SIG-M5 (cell line): ENCODE results near the gene MACROD2.

Experiments used
- DNase-seq: peaks from one replicate; lab custom pipeline; 2025; lab: John Stamatoyannopoulos, UW

The MACROD2 gene

DNA sequence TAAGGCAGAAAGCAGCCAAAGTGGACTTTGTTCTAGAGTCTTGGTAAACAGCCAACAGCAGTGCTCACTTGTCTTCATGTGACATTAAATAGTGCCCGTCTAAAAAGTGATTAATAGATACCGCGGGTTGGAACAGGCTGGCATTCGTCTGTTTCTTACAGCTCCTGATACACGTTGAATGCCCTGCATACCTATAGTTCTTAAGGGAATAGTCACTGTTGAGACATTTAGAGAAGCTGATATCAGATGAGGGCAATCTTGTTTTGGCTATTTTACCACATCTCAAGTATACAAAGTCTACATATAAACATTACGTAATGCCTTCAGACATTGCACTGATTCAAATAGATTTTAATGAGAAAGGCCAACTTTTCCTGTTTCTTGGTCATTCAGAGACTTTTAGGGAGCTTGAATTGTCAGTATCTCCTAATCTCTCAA is 717.0 kb downstream of the MACROD2 start:
- DNase-seq = no peak

DNA sequence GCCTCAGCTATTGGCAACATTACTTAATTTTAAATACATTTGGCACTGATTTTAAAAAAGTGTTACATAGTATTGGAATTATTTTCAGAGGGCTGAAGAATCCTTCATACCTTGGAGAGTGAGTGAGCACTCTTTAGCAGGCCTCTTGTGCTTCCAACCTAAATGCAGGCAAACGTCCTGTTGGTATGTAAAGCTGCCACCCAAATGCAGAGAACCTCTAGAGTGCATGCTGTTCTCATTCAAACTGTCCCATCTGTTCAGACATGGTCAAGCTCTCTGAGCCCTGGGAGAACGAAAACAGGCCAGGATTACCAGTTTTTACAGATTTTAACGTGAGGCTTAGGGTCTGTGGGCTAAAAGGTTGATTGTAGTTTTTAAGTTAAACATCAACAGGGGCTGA is 720.1 kb downstream of the MACROD2 start:
- no peak for DNase-seq

GRCh38 chr20:14716351-14716801 is 721.1 kb downstream of the MACROD2 start:
- no peak for DNase-seq

DNA sequence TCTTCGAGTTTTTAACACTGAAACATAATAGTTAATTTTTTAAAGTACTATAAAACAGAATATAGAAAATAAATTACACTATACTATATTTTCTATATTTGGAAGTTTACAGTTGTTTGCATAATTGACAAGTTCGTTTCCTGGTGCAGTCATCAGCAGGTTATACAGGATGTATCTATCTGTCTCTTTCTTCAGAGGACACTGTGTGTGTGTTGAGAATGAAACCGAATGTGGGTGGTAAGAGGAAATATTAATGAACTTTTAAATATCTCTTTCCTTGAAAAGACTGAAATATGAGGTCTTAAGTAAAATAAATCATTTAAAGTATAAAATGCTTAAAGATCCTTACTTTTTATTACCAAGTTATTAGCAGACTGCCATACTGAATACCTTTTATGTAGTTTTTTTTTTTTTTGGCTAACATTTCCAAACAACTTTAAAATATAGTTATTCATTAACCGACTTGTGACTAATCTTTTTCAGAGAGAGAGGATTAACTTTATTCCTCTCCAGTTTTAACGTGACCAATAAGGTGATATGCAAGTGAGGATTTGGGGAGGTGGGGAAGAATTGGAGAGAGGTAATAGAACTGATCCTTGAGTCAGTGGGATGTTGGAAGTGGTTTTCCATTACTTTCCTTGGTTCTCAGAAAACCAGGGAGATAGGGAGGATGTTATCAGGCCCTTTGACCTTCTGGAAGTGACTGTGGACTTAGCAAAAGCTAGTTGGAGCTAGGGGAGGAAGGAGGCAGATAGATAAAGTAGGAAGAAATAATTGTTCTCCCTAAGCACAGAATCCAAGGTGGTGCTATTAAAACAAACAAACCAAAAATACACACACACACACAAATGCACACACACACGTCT is 722.1 kb downstream of the MACROD2 start:
- no peak for DNase-seq

- DNase-seq = no peak
Observed at GRCh38 chr20:14720251-14720650, 724.9 kb downstream of the MACROD2 start.

GRCh38 chr20:14721926-14722452 is 726.7 kb downstream of the MACROD2 start:
- no peak for DNase-seq

- DNase-seq = no peak
Observed at GRCh38 chr20:14723614-14724013, 728.3 kb downstream of the MACROD2 start.

DNA sequence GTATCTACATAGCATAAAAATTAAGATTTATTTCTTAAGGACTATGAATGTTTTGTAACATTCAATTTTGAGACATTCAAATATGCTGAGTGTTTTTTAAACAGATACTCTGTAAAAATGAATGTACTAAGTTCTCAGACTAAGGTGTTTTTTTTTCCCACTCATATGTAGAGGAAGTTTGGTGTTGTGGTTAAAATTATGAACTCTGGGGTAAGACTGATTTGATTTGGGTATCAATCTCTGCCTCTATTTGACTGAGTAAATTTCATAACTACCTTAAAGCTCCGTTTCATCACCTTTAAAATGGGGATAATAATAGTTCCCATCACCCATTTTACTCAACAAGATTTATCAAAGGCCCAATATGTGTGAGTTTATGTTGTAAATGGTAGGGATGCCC is 728.7 kb downstream of the MACROD2 start:
- no peak for DNase-seq

GRCh38 chr20:14724468-14724867 is 729.2 kb downstream of the MACROD2 start:
- no peak for DNase-seq

DNA sequence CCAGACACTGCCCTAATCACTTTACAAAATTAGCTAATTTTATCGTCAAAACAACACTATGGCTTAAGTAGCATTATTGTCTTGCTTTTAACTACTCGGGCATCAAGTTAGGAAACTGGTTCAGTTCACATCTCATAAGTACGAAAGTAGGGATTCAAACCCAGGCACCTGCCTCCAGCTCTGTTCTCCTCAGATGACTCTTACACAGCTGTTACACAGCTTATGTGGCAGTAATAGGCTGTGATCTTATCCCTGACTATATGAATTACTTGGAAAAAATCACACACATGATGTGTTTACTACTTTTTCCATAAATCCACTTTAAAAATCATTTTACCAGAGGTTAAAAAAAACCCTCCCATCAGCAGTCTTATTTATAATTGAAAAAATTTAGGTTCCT is 731.3 kb downstream of the MACROD2 start:
- no peak for DNase-seq

GRCh38 chr20:14727485-14728150 is 732.3 kb downstream of the MACROD2 start:
- no peak for DNase-seq

DNA sequence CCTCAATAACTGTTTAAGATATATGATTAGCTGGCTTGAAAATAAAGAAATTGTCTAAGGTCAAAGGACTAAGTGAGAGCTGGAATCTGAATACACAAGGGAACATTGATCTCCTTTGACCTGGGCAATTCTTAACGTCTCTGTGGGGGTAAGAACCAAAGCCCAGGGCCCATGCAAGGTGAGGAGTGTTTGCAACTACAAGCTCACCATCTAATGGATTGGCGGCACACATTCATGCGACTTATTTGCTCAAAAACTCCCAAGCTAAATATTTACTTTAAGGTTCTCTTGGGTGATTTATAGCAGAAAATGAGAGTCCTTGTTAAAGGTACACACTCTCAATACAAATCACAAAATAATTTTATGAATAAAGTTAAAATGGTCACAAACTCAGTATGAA is 734.1 kb downstream of the MACROD2 start:
- no peak for DNase-seq

DNA sequence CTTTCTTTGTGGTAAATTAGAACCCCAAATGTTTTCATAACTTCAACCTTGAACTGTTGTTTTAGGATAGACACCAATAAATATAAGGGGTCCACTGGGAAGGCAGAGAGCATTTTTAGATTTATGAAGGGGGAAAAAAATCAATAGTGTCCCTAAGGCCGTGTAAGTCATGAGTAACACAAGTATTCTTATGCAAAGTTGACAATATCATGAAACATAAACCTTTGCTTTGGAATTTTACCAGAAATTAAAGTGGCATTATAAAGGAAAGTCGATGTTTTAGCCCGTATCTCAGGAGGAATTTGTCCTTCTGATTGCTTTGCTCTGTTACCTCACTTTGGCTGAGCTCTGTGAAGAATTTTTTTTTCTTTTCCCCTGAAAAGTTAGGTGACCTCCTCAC is 737.0 kb downstream of the MACROD2 start:
- no peak for DNase-seq

GRCh38 chr20:14732996-14733395 is 737.7 kb downstream of the MACROD2 start:
- DNase-seq = no peak

DNA sequence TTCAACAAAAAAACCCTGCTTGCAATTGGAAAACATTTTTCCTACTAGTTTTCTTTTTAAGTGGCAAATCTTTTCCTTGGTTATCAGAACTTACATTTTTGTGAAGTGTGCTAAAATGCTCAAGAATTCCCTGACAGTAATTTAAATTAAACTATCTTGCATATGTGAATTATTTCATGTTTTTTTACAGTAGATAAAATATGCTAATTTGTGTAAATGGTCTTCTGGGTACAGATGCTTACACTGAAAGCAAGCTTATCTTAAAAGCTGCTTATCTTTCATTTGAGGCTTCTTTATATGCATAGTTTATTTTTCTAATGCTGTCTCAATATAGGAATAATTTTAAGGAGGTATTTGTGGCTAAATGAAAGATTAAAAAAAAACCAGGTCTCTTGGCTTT is 745.1 kb downstream of the MACROD2 start:
- DNase-seq = no peak

- no peak for DNase-seq
Observed at GRCh38 chr20:14741616-14742015, 746.3 kb downstream of the MACROD2 start.

GRCh38 chr20:14744723-14745122 is 749.4 kb downstream of the MACROD2 start:
- DNase-seq = no peak

GRCh38 chr20:14745830-14746229 is 750.5 kb downstream of the MACROD2 start:
- no peak for DNase-seq

GRCh38 chr20:14751191-14751590 is 755.9 kb downstream of the MACROD2 start:
- DNase-seq = no peak

- no peak for DNase-seq
Observed at GRCh38 chr20:14757728-14758127, 762.4 kb downstream of the MACROD2 start.

DNA sequence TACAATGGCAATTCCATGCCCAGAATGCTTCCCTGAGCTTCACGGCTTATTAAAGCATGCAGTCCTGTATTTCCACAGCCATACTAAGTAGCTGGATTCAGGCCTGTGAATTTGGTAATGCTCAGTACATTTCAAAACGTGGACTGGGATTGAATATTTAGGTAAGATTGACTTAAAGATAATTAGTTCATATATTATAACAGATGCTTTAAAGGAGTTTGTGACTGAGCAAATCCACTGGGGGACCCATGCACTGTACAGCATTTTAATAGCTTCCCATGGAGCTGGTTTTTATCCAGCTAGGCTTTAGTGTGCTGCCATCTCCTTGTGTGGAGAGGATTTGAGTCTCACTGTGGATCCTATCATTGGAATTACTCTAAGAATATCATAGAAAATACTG is 763.0 kb downstream of the MACROD2 start:
- DNase-seq = no peak

GRCh38 chr20:14759979-14760378 is 764.7 kb downstream of the MACROD2 start:
- no peak for DNase-seq

- no peak for DNase-seq
Observed at GRCh38 chr20:14761903-14762302, 766.6 kb downstream of the MACROD2 start.
